Measurements from ENCODE around the gene ZNF69.

GRCh38 chr19:11927227-11927626 is 39.6 kb downstream of the ZNF69 start:
- no peak for TF ChIP-seq CTCF (CRISPR knock-in tag; IDR thresholded peaks at IDR 0.05)
- TF ChIP-seq RFX5 (IDR thresholded peaks at IDR 0.05; ENCODE audit: low read depth, low read length), result no peak
- TF ChIP-seq RFXANK (CRISPR knock-in tag; IDR thresholded peaks at IDR 0.05), result no peak
- TF ChIP-seq NR3C1 (CRISPR knock-in tag; IDR thresholded peaks at IDR 0.05), result no peak
- TF ChIP-seq MAX (IDR thresholded peaks at IDR 0.05), result no peak
- no peak for TF ChIP-seq HCFC1 (IDR thresholded peaks at IDR 0.05; ENCODE audit: low read depth, low read length)
- no peak for TF ChIP-seq ZNF446 (CRISPR knock-in tag; IDR thresholded peaks at IDR 0.05)
- TF ChIP-seq ZNF513 (CRISPR knock-in tag; conservative IDR thresholded peaks at IDR 0.05), result no peak
